Right kidney (tissue), 1 donor: ENCODE measurements around the gene PCSK2.

Source experiments
- DNase-seq: peaks from one replicate; pipeline ENCODE4 v3.0.0-alpha.2; 2016

PCSK2 gene

DNA sequence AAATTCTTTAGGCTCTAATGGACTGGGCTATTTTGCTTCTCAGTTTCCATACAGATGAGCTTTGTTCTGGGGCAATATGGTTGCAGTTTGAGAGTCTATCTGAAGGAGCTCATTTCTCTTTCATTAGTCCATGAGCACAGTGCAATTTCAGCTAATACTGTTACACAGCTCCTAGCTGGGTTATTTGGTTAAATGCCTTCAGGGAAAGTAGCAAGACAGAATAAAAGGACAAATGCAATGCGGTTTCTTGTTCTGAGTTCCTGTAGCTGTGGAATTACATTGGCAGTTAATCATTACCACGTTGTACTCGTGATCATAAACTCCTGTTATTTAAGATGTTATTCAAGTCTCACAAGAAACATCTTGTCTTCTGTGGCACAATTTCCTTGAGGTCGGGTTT lies 176.6 kb downstream of the PCSK2 start:
- peak; percentile 11 for DNase-seq

DNA sequence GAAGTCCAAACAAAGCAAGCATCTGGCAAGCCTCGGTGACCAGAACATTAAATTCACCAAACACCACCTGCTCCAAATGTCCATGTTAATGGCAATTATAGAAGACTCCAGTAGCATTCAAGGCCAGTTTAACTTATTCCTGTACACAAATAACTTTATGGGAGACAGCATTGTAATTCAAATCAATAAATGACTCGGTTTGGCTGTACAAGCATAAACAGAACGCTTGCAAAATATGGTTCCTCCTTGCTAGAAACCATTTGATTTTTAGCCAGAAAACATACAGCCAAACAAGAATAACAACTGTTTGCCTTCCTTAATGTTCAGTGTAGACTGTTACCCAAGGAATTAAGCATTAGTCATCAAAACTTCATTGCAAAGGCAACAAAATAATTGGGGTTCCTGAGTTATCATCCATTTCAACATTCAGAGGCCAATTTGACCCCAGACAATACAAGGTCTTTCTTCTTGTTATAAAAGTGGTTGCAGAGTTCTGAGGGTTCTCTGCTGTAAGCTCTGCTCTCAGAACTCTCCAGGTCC lies 179.3 kb downstream of the PCSK2 start:
- DNase-seq = no peak

DNA sequence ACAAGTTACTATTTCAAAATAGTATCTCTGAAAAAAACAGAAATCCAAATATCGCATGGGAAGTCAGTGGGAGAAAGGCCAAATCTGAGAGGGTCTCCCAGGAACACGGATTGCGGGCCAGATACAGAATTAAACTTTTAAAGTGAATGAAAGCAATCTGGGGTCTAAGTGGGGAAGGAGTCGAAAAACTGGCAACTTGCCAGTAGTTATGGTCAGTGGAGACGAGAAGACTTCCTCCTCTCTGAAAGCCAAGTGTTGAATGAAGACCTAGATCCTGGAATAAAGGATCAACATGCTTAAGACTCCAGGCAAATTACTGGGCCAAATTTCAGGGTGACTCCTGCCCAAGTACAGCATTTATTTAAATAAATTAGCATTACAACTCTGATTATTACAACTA lies 180.7 kb downstream of the PCSK2 start:
- DNase-seq = no peak

DNA sequence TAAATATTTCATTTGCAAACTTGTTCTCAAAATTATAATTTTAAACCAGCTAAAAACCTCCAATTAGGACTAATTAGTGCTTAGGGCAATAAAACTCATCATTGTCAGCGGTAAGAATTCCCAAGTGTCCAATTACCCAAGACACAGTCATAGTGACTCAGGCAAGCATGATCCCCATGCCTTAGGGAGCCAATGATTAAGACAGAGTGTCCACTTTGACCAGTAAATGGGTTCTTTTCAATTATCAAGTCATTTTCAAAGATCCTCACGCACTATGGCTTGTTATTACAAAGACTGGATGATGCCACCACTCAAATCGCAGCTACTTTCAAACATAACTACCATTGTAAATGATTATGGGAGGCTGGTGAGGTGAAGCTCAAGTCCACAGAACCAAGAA lies 190.4 kb downstream of the PCSK2 start:
- no peak for DNase-seq

DNA sequence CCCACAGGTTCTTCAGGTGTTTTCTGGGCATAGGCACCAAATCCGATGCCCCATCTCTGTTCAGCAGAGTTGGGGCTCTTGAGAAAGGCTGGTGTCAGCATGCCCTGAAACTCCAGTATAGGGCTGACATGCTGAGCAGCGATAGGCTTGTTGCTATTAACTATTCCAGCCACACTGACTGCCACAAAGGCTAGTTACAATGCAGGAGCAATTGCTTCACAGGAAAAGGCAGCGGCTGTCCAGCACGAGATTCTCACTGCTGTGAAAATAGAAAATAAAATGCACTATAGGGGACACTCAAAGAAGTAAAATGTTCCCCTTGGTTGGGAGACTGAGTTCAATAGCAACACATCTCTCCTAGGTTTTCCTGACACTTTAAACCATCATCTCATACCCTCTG lies 191.9 kb downstream of the PCSK2 start:
- DNase-seq = no peak

DNA sequence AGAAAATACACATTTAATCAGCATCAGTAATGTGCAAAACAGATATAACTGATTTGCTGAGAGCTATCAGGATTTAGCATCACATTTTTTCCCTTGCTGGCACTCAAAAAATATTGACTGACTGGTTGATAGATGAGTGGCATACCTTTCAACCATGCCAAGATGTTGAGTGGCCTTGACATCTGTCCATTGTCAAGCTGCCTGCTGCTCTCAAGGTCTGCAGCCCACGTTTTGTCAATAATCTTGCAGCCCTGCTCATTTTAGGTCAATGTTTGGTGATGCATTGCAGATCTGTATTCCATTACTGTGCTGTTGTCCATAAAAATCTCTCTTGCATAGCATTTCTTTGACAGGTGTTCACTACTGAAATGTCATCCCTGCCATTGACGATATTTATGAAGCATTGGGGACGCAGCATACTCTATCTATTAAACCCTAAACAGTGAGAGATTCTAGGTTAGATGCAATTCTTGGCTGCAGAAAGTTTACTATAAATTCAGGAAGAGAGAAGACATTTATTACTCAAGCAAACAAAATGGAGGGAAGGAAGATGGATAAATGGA lies 192.7 kb downstream of the PCSK2 start:
- DNase-seq = no peak

DNA sequence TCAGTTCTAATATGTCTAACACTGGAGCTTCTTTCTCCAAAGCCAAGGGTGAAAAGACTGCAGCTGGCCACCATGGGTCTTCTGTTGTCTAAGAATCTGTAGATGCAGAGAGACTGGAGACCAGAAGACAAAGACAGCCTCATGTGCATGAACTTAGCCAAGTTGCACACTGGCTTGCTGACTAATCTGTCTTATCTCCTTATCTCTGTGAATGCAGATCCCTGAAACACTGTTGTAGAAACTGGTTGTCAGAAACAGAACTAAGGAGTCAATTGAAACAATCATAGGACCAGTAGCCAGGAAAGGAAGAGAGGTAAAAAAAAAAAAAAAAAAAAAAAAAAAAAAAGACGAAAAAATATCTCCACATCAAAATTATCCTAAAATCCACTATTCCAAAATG lies 194.7 kb downstream of the PCSK2 start:
- DNase-seq = no peak

DNA sequence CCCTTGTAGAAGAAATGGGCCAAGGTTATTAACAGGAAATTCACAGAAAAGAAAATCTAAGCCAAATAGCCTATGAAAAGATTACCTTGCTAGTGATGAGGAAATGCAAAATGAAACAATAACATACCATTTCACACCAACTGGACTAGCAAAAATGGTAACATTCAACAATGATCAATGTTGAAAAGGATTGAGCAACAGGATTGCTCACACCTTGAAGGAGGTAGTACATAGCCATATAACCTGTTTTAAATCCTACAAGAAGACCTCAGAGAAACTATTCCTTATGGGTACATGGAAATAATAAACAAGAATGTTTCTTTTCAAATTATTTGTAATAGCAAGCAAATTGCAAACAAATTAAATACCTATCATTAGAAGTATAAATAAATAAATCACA lies 196.9 kb downstream of the PCSK2 start:
- no peak for DNase-seq

DNA sequence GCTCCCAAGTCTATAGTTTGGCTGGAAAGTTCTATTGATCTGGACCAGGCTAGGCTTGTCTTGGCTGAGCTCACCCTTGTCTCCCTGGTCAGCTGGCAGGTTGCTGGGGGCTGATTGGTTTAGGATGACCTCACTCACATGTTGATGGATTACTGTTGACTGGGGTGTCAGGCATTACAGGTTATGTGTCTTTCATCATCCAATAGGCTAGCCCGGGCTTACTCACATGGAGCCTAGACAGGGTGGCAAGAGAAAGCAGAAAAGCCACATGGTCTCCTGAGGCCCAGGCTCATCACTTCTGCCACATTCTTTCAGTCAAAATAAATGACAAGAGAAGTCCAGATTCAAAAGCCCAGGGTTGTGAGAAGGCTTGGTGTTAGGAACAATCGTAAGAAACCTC lies 200.8 kb downstream of the PCSK2 start:
- no peak for DNase-seq

DNA sequence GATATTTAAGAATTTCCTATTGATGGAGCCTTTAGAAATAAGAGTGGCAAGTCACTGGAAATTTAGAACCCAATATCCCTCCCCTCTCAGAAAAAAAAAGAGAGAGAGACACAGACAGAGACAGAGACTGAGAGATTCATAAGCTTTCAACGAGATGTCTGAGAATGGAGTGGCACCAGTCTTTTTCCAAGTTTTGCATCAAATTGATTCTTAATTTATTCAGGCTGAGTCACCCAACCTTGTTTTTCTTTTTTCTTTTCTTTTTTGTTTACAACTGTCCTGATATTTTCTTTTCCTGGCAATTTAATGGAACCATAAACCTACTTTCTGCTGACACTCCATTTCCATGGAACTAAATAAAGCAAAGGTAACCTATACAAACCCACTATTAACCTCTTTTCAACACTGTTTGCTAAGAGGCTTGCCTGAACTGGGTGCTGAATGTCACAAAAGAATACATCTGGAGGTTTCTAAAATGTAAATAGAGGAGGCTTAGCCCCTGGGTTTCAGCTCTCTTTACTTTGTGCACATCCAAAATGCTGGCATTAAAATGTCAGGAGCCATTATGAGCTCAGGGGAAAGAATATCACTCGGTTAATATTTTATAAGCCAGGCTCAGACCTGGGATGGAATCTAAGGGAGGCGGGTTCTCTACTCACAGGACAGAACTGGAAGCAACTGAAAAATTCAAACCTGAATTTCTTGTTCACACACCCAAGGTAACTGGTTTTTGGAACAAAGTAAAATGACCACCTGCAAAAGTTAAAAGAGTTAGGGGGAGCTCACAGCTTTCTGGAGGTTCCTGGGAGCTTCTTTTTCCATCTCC lies 203.5 kb downstream of the PCSK2 start:
- peak; percentile 10 for DNase-seq

DNA sequence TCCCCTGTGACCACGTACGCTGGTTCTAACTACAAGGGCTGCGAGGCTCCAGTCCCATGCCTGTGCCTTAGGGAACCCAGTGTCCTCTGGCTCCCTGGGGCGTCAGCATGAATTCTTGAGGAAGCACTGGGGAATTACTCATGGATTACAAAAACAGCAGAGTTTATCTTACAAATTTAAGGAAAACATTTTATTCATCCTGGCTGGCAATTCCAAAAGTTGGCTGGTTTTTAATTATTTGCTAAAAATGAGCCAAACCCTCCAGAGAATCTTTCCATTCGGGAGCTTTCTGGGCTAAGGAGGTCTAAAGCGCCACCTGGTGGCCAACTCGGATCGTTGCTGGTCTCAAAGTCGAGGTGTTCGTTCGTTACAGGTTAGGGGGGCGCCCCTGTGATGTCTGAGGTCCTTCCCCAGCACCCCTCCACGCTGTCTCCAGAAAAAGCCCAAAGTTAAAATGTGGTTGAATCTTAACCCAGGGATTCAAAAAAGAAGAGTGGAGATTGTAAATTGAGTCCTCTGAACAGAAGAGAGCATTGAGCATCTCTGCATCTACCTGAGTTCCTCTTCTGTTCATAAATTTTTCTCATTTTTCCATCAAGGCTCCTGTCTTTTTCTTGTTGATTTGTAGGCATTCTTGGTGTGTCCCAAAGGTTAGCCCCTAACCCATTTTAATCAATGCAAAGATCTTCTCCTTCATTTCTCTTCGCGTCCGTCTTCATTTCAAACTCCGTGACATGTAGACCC lies 205.0 kb downstream of the PCSK2 start:
- peak; percentile 46 for DNase-seq

DNA sequence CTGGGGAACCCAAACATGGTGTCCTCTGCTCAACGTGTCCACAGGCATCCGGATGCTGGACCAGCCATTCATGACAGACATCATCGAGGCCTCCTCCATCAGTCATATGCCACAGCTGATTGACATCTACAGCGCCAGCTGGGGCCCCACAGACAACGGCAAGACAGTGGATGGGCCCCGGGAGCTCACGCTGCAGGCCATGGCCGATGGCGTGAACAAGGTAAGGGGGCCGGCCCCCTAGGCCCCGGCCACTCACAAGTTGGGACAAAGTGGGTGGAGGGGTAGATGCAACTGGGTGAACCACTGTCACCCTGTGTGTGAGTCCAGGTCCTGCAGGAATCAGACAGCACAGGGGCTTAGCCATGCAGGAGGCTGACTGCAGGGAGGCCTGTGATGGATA lies 209.8 kb downstream of the PCSK2 start:
- no peak for DNase-seq

DNA sequence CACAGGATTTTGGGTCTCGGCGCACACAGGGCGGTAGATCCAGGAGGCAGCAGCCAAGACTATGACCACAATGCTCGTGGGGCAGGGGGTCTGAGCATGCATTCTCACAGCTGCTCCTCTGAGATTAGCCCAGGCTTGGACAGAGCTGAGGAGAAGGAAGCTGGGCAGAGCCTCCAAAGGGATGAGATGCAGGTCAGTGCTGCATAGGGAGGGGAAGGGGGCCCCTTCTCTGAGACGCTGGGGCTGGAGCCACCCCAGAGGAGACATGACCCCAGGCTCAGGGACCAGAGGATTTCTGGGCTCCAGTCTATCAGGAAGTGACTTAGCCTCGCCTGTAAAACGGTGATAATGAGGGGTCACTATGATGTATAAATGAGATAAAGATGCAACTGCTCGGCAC lies 210.4 kb downstream of the PCSK2 start:
- DNase-seq = no peak

DNA sequence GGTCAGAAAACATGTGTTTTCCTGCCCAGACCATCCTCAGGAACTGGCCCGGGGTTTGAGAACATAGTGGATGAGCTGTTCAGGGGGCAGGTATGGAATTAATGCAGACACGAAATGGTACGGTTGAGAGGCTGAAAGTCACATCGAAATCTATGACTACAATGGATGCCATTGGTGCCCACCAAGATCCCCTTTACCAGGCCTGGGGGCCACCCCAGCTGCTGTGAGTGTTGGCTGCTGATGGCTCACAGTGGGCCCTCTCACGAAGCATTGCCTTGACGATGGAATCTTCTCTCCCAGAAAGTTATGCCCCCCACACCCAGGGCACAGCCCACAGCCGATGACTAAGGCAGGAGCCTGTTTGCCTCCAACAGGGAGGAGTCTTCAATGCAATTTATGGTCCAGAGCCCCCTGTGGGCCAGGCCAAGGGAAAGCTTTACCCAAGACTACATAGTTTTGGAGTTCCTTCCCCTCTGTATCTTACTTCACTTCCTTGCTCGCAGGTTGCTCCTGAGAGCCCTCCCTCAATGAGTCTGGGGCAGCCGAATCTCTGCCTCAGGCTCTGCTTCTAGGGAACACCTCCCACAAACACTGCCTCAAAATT lies 211.7 kb downstream of the PCSK2 start:
- DNase-seq = no peak

DNA sequence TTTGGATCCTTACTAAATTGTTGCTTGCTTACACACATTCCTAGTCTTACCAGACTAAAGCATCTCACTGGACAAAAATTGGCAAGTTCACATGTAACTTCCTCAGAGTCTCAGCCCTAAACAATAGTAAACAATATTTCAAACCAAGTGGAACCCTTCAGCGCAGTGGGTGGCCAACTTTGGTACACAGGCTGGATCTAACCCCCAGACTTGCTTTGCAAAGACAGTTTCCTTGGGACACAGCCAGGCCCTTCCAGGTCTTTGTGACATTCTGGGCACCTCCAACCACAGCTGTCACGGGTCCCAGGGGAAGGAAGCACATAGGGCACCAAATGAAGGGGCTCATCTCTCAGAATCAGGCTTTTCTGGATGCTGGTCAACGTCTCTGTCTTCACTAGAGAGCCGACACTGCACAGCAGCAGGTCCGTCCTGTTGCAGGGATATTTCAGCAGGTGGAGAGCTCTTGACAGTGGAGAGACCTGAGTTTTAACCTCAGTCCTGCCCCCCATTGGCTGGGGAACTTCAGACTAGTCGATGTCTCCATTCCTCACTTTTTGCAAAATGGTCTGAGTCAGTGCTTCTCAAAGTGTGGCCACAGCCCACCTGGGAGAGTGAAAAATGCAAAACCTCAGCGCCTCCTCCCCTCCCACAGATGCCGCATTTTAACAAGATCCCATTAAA lies 212.9 kb downstream of the PCSK2 start:
- no peak for DNase-seq

DNA sequence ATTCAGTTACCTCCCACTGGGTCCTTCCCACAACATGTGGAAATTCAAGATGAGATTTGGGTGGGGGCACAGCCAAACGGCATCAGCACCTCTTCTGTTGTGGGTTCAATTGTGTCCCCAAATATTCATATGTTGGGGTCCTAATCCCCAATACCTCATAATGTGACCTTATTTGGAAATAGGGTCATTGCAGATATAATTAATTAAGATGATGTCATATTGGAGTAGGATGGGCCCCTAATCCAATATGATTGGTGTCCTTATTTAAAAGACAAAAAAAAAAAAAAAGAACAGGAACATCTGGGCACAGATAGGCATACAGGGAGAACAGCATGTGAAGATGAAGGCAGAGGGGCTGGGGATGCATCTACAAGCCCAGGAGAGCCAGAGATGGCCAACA lies 214.9 kb downstream of the PCSK2 start:
- DNase-seq = no peak

DNA sequence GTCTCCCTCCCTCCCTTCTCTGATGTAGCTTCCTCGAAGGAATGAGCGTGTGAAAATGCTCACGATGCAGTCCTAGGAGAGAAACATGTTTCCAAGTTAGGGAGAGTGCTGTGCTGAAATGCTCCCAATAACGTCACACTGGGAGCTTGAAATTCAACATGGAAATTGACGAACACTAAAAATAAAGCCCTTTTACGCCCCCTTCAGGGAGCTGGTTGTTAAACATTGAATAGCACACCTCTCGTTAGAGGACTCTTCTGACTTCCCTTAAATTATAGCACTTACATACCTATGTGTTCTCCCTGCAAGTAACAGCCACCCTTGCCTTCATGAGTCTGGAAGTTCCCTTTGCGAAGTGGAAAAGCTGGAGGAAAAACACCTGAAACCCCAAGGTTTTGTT lies 215.7 kb downstream of the PCSK2 start:
- no peak for DNase-seq

DNA sequence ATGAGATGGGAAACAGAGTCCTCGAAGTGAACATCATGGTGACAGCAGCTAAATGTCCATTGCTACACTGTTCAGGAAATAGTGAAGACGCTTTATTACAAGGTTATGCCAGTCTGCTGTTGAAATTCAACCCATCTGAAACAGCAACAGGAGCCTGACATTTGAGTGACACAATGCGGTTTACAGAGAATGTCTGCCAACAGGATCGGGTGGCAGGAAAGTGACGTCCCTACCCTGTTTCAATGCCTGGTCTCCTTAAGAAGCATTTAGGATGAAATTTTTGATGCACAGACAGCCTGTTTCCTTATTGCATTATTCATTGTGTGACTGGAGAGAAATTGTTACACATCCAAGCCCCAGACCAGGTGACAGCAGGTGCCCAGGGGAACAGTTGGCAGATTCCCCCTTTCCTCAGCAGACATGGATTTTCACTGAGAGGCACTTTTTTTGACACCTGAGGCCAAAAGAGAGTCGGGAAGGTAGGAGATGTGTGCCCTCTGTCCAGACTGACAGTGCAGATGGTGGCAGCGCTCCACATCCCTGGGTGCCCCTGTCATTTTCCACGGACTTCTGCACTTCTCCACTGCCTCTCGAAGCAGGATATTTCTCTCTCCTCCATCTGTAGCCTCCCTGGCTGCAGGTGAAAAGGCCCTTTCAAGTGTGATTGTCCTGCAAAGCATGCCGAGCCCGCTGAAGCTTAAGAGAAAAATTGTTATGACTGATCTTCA lies 216.5 kb downstream of the PCSK2 start:
- no peak for DNase-seq

DNA sequence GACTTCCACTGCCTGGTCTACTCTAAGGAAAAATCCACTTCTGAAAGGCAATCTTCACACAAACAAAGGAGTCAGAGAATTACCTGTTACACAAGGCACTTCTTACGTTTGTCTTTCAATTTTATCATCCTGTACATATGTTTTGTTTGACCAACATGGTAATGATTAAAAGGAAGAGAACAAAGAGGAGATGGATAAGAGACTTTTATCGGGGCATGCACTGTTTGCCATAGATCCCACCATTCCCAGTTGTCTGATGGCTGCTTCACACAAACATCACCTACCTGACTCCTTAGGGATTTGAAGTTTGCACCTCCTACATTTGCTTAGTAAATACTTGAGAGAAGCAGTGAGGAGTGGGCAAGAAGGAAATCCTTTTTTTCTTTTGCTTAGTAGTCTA lies 217.3 kb downstream of the PCSK2 start:
- DNase-seq = no peak

DNA sequence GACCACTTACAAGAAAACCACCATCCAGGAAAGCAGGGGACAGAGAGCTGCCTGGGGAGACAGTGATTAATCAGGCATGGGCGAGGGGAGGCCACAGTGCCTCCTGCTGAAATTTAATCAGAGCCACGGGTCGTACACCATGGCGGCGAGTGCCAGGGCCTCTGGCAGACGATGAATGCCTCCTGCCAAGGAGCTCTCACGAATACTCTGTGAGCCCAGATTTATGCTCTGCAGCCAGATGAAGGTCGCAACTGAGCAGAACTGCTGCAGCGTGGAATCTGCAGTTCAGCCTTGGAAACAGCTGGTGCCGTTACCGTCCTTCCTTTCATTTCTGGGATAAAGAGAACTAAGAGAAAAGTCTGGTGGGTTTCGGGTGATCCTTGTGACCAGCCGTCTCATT lies 218.7 kb downstream of the PCSK2 start:
- peak; percentile 5 for DNase-seq

DNA sequence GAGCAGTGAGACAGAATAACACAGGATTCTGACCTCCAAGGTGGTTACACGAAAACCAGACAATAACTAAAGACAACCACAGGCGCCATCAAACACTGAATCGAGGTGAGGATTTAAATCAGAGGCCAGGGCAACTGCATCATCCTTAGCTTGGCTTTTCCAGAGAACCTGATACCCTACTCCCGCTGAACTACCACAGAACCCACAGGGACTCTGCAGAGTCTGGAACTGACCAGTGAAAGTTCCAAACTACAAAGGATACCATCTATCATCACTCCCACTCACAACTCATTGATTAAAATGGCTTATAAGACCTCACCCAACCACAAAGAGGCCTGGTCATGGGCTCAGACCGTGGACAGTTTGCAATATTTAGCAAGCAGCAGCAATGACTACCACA lies 219.3 kb downstream of the PCSK2 start:
- DNase-seq = no peak

DNA sequence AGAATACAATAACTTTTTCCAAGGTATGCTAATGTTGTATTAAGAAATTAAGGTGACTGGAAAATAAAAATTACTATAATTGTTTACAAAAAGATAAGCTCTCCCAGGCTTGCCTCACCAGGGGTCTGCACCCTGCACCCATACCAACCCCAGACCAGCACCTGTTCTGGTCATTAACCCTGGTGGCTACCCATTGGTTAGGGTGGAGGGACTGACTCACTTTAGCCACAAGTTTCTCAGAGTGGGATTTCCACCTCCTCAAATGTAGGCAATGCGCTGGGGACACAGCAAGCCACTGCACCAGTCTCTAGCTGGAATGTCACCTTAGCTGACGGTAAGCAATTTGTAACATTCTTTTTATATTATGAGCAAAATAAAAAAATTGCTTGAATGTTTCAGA lies 221.2 kb downstream of the PCSK2 start:
- DNase-seq = no peak
